HEK293 (cell line): ENCODE data around the gene AKAP4.

Experiments used
- CTCF ChIA-PET: fragments of 350-600 bp; formaldehyde crosslinking; extraction: SDS; loops from one replicate; lab custom pipeline; 2021; ENCODE audit warnings: antibody characterized with exemption; lab: Yijun Ruan, JAX
- POLR2A ChIA-PET: fragments of 300-600 bp; formaldehyde crosslinking; extraction: SDS; loops from one replicate; lab custom pipeline; 2020; ENCODE audit warnings: antibody characterized with exemption, inconsistent platforms; lab: Yijun Ruan, JAX
- H3K27ac ChIP-seq: fragments of 200-500 bp; sonication (Bioruptor generic); 2 replicates; pipeline ENCODE4 v1.5.1; 2014; ENCODE audit warnings: low read depth, low read length, control low read depth, inconsistent platforms; ENCODE audit errors: extremely low read depth
- H3K36me3 ChIP-seq, 2 experiments: fragments of 200-500 bp in 1 of 2; sonication (Bioruptor generic) in 1 of 2; 1 replicate in 1 of 2; 2 replicates in 1 of 2; pipeline ENCODE4 v1.5.1; 2014 to 2017; ENCODE audit warnings: inconsistent platforms in 2 of 2, low read length in 2 of 2; ENCODE audit not compliant: control insufficient read depth in 2 of 2, insufficient read depth in 1 of 2
- H3K4me1 ChIP-seq: fragments of 200-500 bp; sonication (Bioruptor generic); 2 replicates; pipeline ENCODE4 v1.5.1; 2014; ENCODE audit warnings: mild to moderate bottlenecking, low read length, inconsistent platforms; ENCODE audit not compliant: control insufficient read depth, insufficient read depth
- H3K4me3 ChIP-seq: 2 replicates; pipeline ENCODE4 v1.5.1; 2011; ENCODE audit warnings: low read depth, mild to moderate bottlenecking, control low read depth, low read length, moderate library complexity
- H3K9me3 ChIP-seq: fragments of 200-500 bp; sonication (Bioruptor generic); 2 replicates; pipeline ENCODE4 v1.5.1; 2014; ENCODE audit warnings: low read depth, low read length, inconsistent platforms; ENCODE audit not compliant: control insufficient read depth, insufficient read depth
- GFI1B ChIP-seq: fragments of 450-650 bp; formaldehyde crosslinking; IDR thresholded peaks from 2 replicates; pipeline ENCODE4 v1.5.1; 2016; ENCODE audit warnings: missing biosample characterization, missing genetic modification characterization
- SETDB1 ChIP-seq: IDR thresholded peaks from one replicate; pipeline ENCODE4 v1.6.1; 2017; ENCODE audit warnings: mild to moderate bottlenecking, low read length, moderate library complexity, mixed read lengths; ENCODE audit not compliant: insufficient read length
- SP7 ChIP-seq: fragments of 450-650 bp; formaldehyde crosslinking; IDR thresholded peaks from 2 replicates; pipeline ENCODE4 v1.5.1; 2016; ENCODE audit warnings: missing biosample characterization, missing genetic modification characterization
- YY1 ChIP-seq: fragments of 450-650 bp; formaldehyde crosslinking; IDR thresholded peaks from 2 replicates; pipeline ENCODE4 v1.5.1; 2018; ENCODE audit warnings: missing biosample characterization, missing genetic modification characterization
- ZNF133 ChIP-seq: fragments of 450-650 bp; formaldehyde crosslinking; IDR thresholded peaks from 2 replicates; pipeline ENCODE4 v1.5.1; 2016; ENCODE audit warnings: missing biosample characterization, missing genetic modification characterization
- ZNF223 ChIP-seq: fragments of 450-650 bp; formaldehyde crosslinking; IDR thresholded peaks from 2 replicates; pipeline ENCODE4 v1.5.1; 2016; ENCODE audit warnings: missing biosample characterization, missing genetic modification characterization
- ZNF324 ChIP-seq: fragments of 450-650 bp; formaldehyde crosslinking; IDR thresholded peaks from 2 replicates; pipeline ENCODE4 v1.5.1; 2016; ENCODE audit warnings: missing biosample characterization, missing genetic modification characterization
- ZNF341 ChIP-seq: fragments of 450-650 bp; formaldehyde crosslinking; IDR thresholded peaks from 2 replicates; pipeline ENCODE4; 2016; ENCODE audit warnings: low read depth, missing biosample characterization, missing genetic modification characterization
- ZNF391 ChIP-seq: fragments of 450-650 bp; formaldehyde crosslinking; IDR thresholded peaks from 2 replicates; pipeline ENCODE4 v1.5.1; 2016; ENCODE audit warnings: low read depth, missing biosample characterization, missing genetic modification characterization, borderline replicate concordance
- ZNF433 ChIP-seq: fragments of 450-650 bp; formaldehyde crosslinking; IDR thresholded peaks from 2 replicates; pipeline ENCODE4 v1.5.1; 2016; ENCODE audit warnings: missing biosample characterization, missing genetic modification characterization, low read depth
- ZNF510 ChIP-seq: fragments of 450-650 bp; formaldehyde crosslinking; IDR thresholded peaks from 2 replicates; pipeline ENCODE4 v1.5.1; 2018; ENCODE audit warnings: mild to moderate bottlenecking, missing genetic modification characterization, missing biosample characterization; ENCODE audit not compliant: insufficient replicate concordance
- ZNF544 ChIP-seq: fragments of 450-650 bp; formaldehyde crosslinking; IDR thresholded peaks from 2 replicates; pipeline ENCODE4 v1.5.0; 2017; ENCODE audit warnings: missing biosample characterization, missing genetic modification characterization
- ZNF626 ChIP-seq: fragments of 450-650 bp; sonication (Bioruptor Pico); formaldehyde crosslinking; IDR thresholded peaks from 2 replicates; pipeline ENCODE4 v1.5.1; 2018; ENCODE audit warnings: missing biosample characterization, missing genetic modification characterization, inconsistent platforms
- ZNF777 ChIP-seq: fragments of 450-650 bp; formaldehyde crosslinking; IDR thresholded peaks from 2 replicates; pipeline ENCODE4 v1.5.1; 2017; ENCODE audit warnings: missing biosample characterization, missing genetic modification characterization, borderline replicate concordance
- TF ChIP-seq, protein P1 (sequence below): fragments of 450-650 bp; formaldehyde crosslinking; IDR thresholded peaks from 2 replicates; pipeline ENCODE4 v1.5.1; 2017; ENCODE audit warnings: missing biosample characterization, mild to moderate bottlenecking, missing genetic modification characterization, moderate library complexity
- TF ChIP-seq, protein P2 (sequence below): fragments of 450-650 bp; formaldehyde crosslinking; IDR thresholded peaks from 2 replicates; pipeline ENCODE4 v1.5.1; 2016; ENCODE audit warnings: missing biosample characterization, missing genetic modification characterization
- TF ChIP-seq, protein P3 (sequence below): fragments of 450-650 bp; formaldehyde crosslinking; conservative IDR thresholded peaks from 2 replicates; pipeline ENCODE4 v1.5.1; 2016; ENCODE audit warnings: low read depth, missing biosample characterization, missing genetic modification characterization
- TF ChIP-seq, protein P4 (sequence below): fragments of 450-650 bp; formaldehyde crosslinking; IDR thresholded peaks from 2 replicates; pipeline ENCODE4 v1.5.1; 2016; ENCODE audit warnings: missing biosample characterization, missing genetic modification characterization
- TF ChIP-seq, protein P5 (sequence below): fragments of 450-650 bp; formaldehyde crosslinking; IDR thresholded peaks from 2 replicates; pipeline ENCODE4 v1.5.1; 2016; ENCODE audit warnings: missing biosample characterization, missing genetic modification characterization

Gene AKAP4

DNA sequence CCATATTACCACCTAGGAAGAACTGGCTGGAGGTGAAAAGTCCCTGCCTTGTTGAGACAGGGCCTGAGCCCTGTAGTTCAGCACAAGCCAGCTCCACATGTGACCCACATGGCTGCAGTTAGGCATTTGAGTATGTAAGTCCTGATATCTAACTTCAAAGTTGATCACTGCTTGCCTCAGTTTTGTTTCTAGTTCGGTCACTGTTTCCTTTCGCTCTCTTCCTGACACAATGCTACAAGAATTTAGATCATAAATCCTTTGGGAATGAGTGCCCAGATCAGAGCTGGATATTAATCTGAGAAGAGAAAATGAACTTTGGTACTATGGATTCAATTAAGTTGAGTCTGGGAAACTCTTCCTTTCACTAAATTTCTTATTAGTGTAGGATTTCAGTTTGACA, 48.4 kb downstream of the AKAP4 start:
- H3K36me3 ChIP-seq, result no peaks in the 10 kb centered on the region
- no peaks in the 10 kb centered on the region for H3K9me3 ChIP-seq
- no peak overlapping the region for H3K27ac ChIP-seq
- ChIA-PET POLR2A (no interaction called here), CTCF (interaction anchor here (1.7 kb wide), 1 partner anchor 52 kb away, joined by 3 read pairs; no protein-coding TSS in a partner anchor)
- H3K4me1 ChIP-seq, result no peaks in the 10 kb centered on the region
- TF ChIP-seq, protein P1, sequence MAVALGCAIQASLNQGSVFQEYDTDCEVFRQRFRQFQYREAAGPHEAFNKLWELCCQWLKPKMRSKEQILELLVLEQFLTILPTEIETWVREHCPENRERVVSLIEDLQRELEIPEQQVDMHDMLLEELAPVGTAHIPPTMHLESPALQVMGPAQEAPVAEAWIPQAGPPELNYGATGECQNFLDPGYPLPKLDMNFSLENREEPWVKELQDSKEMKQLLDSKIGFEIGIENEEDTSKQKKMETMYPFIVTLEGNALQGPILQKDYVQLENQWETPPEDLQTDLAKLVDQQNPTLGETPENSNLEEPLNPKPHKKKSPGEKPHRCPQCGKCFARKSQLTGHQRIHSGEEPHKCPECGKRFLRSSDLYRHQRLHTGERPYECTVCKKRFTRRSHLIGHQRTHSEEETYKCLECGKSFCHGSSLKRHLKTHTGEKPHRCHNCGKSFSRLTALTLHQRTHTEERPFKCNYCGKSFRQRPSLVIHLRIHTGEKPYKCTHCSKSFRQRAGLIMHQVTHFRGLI, result no peak
- TF ChIP-seq ZNF133 (tag by site-specific recombination), result no peak
- TF ChIP-seq SP7 (tag by site-specific recombination), result no peak
- TF ChIP-seq, protein P2, sequence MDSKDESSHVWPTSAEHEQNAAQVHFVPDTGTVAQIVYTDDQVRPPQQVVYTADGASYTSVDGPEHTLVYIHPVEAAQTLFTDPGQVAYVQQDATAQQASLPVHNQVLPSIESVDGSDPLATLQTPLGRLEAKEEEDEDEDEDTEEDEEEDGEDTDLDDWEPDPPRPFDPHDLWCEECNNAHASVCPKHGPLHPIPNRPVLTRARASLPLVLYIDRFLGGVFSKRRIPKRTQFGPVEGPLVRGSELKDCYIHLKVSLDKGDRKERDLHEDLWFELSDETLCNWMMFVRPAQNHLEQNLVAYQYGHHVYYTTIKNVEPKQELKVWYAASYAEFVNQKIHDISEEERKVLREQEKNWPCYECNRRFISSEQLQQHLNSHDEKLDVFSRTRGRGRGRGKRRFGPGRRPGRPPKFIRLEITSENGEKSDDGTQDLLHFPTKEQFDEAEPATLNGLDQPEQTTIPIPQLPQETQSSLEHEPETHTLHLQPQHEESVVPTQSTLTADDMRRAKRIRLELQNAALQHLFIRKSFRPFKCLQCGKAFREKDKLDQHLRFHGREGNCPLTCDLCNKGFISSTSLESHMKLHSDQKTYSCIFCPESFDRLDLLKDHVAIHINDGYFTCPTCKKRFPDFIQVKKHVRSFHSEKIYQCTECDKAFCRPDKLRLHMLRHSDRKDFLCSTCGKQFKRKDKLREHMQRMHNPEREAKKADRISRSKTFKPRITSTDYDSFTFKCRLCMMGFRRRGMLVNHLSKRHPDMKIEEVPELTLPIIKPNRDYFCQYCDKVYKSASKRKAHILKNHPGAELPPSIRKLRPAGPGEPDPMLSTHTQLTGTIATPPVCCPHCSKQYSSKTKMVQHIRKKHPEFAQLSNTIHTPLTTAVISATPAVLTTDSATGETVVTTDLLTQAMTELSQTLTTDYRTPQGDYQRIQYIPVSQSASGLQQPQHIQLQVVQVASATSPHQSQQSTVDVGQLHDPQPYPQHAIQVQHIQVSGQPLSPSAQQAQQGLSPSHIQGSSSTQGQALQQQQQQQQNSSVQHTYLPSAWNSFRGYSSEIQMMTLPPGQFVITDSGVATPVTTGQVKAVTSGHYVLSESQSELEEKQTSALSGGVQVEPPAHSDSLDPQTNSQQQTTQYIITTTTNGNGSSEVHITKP (tag by site-specific recombination), result no peak
- no peak for TF ChIP-seq ZNF510 (tag by site-specific recombination)
- no peak for TF ChIP-seq ZNF223 (tag by site-specific recombination)
- no peak for TF ChIP-seq ZNF777
- no peak for TF ChIP-seq ZNF341
- no peak for TF ChIP-seq ZNF324 (tag by site-specific recombination)
- TF ChIP-seq ZNF626, result no peak
- no peak for TF ChIP-seq GFI1B (tag by site-specific recombination)
- no peak for TF ChIP-seq ZNF433 (tag by site-specific recombination)
- TF ChIP-seq, protein P3, sequence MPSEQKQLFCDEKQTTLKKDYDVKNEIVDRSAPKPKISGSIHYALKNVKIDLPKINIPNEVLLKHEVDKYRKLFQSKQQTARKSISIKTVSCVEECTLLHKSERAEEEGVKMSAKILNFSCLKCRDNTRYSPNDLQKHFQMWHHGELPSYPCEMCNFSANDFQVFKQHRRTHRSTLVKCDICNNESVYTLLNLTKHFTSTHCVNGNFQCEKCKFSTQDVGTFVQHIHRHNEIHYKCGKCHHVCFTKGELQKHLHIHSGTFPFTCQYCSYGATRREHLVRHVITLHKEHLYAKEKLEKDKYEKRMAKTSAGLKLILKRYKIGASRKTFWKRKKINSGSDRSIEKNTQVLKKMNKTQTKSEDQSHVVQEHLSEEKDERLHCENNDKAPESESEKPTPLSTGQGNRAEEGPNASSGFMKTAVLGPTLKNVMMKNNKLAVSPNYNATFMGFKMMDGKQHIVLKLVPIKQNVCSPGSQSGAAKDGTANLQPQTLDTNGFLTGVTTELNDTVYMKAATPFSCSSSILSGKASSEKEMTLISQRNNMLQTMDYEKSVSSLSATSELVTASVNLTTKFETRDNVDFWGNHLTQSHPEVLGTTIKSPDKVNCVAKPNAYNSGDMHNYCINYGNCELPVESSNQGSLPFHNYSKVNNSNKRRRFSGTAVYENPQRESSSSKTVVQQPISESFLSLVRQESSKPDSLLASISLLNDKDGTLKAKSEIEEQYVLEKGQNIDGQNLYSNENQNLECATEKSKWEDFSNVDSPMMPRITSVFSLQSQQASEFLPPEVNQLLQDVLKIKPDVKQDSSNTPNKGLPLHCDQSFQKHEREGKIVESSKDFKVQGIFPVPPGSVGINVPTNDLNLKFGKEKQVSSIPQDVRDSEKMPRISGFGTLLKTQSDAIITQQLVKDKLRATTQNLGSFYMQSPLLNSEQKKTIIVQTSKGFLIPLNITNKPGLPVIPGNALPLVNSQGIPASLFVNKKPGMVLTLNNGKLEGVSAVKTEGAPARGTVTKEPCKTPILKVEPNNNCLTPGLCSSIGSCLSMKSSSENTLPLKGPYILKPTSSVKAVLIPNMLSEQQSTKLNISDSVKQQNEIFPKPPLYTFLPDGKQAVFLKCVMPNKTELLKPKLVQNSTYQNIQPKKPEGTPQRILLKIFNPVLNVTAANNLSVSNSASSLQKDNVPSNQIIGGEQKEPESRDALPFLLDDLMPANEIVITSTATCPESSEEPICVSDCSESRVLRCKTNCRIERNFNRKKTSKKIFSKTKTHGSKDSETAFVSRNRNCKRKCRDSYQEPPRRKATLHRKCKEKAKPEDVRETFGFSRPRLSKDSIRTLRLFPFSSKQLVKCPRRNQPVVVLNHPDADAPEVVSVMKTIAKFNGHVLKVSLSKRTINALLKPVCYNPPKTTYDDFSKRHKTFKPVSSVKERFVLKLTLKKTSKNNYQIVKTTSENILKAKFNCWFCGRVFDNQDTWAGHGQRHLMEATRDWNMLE (tag by site-specific recombination), result no peak
- H3K4me3 ChIP-seq, result no peak overlapping the region

DNA sequence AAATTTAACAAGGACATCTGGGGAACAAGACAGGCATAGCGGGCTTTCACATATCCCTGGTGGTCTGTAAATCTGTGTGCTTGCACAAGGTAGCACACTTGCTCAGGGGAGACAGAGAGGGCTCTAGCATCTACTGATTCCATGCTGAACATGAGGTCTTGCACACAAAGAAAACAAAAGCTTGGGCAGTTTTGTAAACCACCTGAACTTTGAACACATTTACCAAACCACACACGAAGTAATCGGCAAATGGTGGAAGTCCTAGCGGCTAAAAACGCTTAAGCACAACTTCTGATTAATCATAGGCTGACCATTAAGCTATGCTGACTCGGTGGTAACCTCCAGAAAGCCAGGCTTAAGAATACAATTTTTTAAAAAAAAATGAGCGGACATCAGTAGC, 52.8 kb downstream of the AKAP4 start:
- ChIA-PET POLR2A (no interaction called here), CTCF (no interaction called here)
- no peak overlapping the region for H3K27ac ChIP-seq
- no peaks in the 10 kb centered on the region for H3K4me1 ChIP-seq
- no peaks in the 10 kb centered on the region for H3K9me3 ChIP-seq
- no peak overlapping the region for H3K4me3 ChIP-seq
- H3K36me3 ChIP-seq, result no peaks in the 10 kb centered on the region
- TF ChIP-seq YY1 (tag by site-specific recombination) (no peak), ZNF391 (tag by site-specific recombination) (no peak), SETDB1 (no peak), ZNF544 (tag by site-specific recombination) (no peak)
- TF ChIP-seq, protein P4, sequence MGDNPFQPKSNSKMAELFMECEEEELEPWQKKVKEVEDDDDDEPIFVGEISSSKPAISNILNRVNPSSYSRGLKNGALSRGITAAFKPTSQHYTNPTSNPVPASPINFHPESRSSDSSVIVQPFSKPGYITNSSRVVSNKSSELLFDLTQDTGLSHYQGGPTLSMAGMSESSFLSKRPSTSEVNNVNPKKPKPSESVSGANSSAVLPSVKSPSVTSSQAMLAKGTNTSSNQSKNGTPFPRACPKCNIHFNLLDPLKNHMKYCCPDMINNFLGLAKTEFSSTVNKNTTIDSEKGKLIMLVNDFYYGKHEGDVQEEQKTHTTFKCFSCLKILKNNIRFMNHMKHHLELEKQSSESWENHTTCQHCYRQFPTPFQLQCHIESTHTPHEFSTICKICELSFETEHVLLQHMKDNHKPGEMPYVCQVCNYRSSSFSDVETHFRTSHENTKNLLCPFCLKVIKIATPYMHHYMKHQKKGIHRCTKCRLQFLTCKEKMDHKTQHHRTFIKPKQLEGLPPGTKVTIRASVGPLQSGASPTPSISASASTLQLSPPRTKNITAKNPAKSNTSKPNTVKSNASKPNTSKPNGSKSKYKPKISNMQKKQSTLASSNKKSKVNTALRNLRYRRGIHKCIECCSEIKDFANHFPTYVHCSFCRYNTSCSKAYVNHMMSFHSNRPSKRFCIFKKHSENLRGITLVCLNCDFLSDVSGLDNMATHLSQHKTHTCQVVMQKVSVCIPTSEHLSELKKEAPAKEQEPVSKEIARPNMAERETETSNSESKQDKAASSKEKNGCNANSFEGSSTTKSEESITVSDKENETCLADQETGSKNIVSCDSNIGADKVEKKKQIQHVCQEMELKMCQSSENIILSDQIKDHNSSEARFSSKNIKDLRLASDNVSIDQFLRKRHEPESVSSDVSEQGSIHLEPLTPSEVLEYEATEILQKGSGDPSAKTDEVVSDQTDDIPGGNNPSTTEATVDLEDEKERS (tag by site-specific recombination), result no peak
- TF ChIP-seq, protein P5, sequence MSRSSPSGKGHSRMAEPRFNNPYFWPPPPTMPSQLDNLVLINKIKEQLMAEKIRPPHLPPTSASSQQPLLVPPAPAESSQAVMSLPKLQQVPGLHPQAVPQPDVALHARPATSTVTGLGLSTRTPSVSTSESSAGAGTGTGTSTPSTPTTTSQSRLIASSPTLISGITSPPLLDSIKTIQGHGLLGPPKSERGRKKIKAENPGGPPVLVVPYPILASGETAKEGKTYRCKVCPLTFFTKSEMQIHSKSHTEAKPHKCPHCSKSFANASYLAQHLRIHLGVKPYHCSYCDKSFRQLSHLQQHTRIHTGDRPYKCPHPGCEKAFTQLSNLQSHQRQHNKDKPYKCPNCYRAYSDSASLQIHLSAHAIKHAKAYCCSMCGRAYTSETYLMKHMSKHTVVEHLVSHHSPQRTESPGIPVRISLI, result no peak
